Fibroblast of lung (primary cell): ENCODE data around the gene GUCY2D.

Experiments used
- CTCF ChIP-seq, 2 donors: IDR thresholded peaks in 1 of 2; conservative IDR thresholded peaks in 1 of 2; 1 replicate in 1 of 2; 2 replicates in 1 of 2; pipeline ENCODE4 v1.5.1; 2011 to 2012; ENCODE audit warnings: low read length in 2 of 2, control low read depth in 1 of 2, inconsistent platforms in 1 of 2, low read depth in 1 of 2, mild to moderate bottlenecking in 1 of 2
- EZH2 ChIP-seq: IDR thresholded peaks from 2 replicates; pipeline ENCODE4 v1.5.1; 2012; ENCODE audit warnings: low read length, control low read depth, mild to moderate bottlenecking; ENCODE audit errors: missing control alignments

GRCh38 chr17:8068736-8069586 lies 66.5 kb downstream of the GUCY2D start:
- TF ChIP-seq CTCF (conservative IDR thresholded peaks at IDR 0.05 in 1 of 2, IDR thresholded peaks at IDR 0.05 in 1 of 2; ENCODE audit: low read depth in 1 of 2, low read length in 2 of 2) (no peak), EZH2 (no peak)
